ENCODE measurements around the gene RTN4R. TPM values are rescaled to one million over a fixed set of nuclear protein-coding genes. Genes with fewer than 3 reads are reported as not detected.

RTN4R gene
- total RNA-seq, 1 experiment from 2014 or later = 7.2 TPM

DNA sequence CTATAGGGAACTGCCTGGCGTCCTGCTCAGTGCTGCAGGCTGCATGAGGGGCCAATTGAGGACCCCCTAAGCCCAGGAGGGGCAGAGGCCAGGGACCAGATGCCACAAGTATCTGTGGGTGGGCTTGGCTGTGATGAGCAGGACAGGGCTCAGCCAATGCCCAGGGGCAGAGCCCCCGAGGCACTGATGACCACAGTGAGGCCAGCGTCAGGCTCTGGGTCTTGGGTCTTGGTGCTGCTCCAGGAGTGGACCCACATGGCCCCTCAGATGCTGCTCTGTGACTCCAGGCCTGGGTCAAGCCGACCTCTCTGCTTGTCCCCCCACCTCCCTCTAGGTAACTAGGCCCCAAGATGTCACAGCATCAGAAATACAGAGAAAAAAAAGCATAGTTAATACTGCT, 50.6 kb downstream of the RTN4R start:
- no peak for DNase-seq (ENCODE audit: low read depth, low spot score)
- in situ Hi-C loops (cut with HindIII; ENCODE audit: low pct_unique_long_range_greater_than_20kb, low sequenced_read_pairs) = no loop called here

DNA sequence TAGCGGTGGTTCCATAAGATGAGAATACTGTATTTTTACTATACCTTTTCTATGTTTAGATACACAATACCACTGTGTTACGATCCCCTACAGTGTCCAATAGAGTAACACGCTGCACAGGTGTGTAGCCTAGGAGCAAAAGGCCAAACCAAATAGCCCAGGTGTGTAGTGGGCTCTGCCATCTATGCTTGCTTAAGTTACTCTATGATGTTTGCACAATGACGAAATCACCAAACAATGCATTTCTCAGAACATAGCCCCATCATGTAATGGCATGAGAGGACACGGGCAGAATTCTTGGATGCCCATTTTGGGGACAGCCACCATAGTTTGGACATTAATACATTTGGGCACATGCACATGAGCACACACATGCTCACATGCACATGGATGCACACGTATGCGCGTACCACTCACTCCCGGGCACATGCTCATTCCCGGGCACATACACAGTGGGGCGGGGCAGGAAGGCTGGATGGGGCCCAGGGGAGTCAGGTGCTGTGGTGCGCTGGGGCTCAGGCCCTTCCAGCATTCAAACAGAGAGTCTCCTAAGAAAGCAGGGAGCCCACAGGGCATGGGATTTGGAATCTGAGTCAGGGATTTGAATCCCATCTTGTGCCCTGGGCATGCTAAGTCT, 51.1 kb downstream of the RTN4R start:
- DNase-seq (ENCODE audit: low read depth, low spot score) = no peak
- in situ Hi-C loops (cut with HindIII; ENCODE audit: low pct_unique_long_range_greater_than_20kb, low sequenced_read_pairs) = no loop called here

DNA sequence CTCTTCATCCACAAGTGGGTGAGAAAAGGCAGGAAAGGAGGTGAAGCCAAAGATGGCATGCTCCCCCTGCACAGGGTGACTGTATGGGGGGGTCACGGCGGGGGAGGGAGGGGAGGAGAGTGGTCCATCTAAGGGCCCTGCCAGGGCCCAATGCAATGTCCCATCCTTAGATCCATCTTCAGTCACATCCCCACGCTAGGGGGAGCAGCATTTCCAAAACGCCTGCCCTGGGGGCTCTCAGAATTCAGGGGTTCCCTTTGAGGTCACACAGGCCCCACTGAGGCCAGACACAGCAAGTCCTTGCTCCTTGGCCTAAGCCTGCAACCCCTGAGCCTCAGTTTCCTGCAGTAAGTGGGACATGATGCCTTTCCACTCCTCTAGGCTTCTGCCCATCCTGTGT, 52.4 kb downstream of the RTN4R start:
- in situ Hi-C loops (cut with HindIII; ENCODE audit: low pct_unique_long_range_greater_than_20kb, low sequenced_read_pairs) = no loop called here
- no peak for DNase-seq (ENCODE audit: low read depth, low spot score)

DNA sequence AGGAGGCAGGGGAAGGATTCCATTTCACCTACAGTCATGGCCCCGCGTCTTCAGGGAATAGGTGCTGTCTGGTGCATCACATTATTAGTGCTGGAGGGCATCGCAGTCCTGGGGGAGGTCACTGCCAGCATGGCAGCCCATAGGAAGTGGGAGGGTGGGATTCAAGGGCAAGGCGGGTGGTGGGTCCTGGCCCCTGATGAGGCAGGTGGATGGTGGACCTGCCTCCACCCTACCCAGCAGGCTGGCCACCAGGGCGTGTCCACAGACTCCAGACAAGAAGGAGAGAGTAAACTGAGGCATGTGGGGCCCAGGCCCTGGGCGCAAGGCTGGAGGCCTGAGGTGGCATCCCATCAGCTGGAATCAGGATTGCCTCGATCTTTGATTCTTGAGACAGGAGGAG, 53.3 kb downstream of the RTN4R start:
- in situ Hi-C loops (cut with HindIII; ENCODE audit: low pct_unique_long_range_greater_than_20kb, low sequenced_read_pairs) = no loop called here
- no peak for DNase-seq (ENCODE audit: low read depth, low spot score)

DNA sequence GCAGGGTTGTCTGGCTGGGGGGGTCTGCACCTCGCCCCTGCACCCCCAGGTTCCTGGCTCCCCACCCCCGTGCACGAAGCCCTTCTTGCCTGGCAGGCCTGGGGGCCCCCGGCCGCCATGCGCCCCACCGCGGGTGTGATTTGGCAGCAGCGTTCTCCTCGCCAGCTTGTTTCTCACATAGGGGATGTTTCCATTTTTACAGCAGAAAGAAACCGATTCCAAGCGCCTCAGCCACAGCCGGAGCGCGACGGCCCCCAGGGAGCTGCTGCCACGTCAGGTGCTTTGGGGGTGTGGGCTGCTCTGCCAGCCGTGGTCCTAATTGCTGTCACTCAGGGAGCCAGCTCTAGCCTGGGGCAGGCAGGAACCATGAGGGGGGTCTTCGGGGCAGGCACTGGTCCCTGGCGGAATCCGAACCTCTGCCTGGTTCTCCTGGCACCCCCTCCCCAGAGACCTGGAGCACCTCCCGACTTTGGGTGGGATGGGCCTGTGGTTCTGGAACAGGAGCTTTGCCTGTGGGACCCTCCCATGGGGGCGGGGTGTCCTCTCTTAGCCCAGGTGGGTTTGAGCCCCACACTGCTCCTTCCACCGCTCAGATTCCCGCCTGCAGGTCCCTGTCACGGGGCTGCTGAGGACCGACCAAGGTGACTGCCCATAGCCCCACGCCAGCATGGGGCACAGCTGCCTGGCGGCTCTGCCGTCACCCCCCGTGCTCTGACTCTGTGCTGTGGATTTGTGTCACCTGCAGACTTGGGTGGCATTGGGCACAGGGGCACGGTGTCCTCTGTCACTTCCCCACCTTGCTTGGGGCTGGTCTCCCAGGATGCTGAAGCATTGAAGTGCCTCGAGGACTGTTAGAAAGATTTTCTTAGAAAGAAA, 54.0 kb downstream of the RTN4R start:
- DNase-seq (ENCODE audit: low read depth, low spot score) = no peak
- in situ Hi-C loops (cut with HindIII; ENCODE audit: low pct_unique_long_range_greater_than_20kb, low sequenced_read_pairs) = no loop called here

DNA sequence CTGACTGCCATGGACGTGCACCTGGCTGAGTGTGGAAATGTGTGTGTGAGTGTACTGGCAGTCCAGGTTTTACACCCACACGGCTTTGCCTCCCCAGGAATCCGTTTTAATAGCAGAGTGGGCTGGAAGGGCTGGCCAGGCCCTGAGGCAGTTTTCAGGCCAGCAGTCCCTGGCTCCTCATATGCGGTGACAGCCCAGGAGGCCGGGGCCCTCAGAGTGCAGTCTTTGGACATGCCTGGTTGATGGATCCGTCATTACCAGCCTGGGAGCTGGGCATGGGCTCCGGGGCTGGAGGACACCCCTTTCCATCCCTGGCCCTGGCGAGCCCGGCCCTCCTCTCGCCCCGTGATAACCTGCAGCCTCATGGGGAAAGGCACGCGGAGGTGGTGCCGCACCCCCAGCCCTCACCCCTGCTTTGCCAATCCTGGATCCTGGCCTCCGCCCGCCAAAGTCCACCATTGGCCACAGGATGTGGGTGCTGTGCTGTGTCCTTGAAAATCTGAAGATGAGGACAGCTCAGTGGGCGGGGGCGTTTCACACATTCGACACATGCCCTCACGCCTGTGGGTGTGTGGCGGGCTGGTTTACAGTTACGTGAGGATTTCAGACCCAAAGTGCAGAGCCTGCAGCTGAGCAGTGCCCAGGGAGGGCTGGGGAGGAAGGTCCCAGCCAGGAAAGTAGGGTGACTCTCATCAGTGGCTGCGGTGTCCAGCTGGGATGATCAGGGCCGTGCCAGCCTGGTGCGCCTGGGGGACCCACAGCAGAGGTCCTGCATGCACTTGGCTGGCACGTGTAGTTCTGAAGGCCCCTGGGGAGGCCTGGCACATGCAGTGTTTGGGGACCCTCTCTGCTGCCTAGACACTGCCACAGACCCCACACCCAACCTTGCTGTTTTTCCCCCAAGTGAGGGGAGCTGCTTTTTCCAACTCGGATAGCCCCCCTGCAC, 55.1 kb downstream of the RTN4R start:
- DNase-seq (ENCODE audit: low read depth, low spot score) = no peak
- in situ Hi-C loops (cut with HindIII; ENCODE audit: low pct_unique_long_range_greater_than_20kb, low sequenced_read_pairs) = no loop called here

DNA sequence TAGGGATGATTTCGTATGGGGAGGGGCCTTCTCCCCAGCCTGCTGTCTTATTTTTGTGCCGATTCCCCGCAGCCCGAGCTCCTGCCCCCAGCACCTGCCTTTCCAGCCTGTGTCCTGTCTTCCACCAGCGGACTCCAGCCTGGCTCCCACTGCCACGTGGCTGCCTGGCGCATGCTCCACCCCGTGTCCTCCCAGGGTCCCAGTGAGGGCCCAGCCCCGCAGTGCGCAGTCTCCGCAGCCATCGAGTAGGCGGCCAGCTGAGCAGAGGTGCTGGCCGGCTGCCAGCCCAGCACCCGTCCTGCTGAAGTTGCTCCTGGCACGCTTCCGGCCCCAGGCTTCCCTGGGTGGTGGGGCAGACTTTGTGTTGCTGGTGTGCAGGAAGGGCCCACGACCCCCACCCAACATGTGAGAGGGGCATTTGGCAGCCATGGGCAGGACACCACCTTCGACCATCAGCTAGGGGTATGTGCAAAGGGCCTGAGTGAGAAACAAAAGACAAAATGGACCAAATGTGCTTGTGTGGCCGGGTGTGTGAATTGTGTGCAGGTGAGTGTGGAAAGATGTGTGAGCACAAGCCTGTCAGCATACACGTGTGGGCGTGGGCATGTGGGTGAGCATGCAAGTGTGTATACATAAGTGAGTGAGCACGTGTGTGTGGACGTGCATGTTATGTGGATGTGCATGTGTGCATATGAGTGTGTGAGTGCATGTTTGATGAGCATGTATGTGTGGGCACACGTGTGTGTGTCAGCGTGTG, 55.9 kb downstream of the RTN4R start:
- no peak for DNase-seq (ENCODE audit: low read depth, low spot score)
- in situ Hi-C loops (cut with HindIII; ENCODE audit: low pct_unique_long_range_greater_than_20kb, low sequenced_read_pairs) = no loop called here

DNA sequence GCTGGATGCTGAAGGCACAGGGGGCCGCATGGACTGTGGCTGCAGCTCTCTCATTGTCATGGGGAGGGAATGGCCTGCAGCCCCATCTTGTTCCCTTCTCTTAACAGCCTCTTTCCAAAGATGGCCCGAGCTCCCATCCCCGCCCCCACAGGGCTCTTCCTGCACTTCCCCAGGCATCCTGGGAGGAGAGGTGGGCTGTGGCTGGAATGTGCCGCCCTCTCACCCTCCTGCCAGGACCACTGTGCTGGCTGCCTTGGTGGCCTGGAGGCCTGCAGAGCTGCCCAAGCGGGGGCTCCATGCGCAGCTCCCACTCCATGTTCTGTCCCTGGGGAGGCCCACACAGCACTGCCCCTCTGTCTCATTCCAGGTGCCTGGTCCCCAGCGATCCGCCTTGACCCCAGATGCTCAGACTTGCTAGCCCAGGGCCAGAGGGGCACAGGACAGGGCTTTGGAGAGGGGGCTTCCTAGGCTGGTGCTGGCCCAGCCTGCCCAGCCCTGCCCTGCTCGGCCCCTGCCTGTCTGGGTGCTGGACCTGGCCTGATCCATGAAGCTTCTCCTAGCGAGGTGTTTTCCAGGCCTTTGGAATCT, 56.6 kb downstream of the RTN4R start:
- in situ Hi-C loops (cut with HindIII; ENCODE audit: low pct_unique_long_range_greater_than_20kb, low sequenced_read_pairs) = no loop called here
- DNase-seq (ENCODE audit: low read depth, low spot score) = no peak

DNA sequence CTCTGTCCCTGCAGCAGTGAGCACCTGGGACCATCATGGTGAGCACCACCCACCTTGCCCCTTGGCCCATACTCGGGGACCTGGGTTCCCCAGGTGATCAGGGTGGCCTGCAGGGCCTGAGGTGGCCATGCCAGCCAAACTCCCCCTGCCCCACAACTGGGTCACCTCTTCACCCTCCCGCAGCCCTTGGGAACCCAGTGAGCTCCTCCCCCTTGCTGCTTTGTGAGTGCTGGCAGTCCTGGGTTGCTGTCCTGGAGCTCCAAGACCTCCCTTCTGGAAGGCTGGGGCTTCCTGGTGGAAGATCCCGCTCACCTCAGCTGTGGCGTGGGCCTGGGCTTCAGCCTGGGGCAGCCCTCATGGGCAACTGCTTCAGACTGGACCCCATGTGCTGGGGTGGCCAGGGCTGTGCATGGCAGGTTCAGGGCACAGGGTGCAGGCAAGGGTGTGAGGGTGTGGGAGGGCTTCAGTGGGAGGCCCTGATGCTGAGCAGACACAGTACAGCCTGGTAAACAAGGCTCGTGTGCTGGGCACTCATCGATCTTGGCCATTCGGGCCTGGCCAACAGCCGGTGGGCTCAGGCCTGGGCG, 57.6 kb downstream of the RTN4R start:
- no peak for DNase-seq (ENCODE audit: low read depth, low spot score)
- in situ Hi-C loops (cut with HindIII; ENCODE audit: low pct_unique_long_range_greater_than_20kb, low sequenced_read_pairs) = no loop called here

DNA sequence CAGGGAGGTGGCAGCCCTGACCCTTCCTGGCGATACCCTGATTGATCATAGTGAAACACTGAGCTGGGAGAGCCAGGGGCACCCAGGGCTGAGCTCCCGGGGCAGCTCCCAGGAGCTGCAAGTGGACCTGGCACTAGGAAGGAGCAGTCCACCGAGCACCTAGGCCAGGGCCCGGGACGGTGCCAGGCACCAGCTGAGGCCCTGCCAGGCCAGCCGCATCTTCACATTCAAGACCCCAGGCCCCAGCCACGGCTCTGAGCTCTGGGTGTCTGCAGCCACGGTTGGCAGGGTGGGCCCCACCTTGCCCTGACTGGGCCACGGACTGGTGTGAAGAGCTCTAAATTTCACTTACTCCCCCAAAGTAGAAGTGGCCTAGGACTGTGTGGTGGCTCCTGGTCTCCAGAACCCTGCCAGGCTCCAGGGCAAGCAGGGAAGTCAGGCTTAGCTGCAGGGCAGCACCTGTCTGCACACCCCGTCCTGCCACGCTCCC, 58.3 kb downstream of the RTN4R start:
- no peak for DNase-seq (ENCODE audit: low read depth, low spot score)
- in situ Hi-C loops (cut with HindIII; ENCODE audit: low pct_unique_long_range_greater_than_20kb, low sequenced_read_pairs) = no loop called here

DNA sequence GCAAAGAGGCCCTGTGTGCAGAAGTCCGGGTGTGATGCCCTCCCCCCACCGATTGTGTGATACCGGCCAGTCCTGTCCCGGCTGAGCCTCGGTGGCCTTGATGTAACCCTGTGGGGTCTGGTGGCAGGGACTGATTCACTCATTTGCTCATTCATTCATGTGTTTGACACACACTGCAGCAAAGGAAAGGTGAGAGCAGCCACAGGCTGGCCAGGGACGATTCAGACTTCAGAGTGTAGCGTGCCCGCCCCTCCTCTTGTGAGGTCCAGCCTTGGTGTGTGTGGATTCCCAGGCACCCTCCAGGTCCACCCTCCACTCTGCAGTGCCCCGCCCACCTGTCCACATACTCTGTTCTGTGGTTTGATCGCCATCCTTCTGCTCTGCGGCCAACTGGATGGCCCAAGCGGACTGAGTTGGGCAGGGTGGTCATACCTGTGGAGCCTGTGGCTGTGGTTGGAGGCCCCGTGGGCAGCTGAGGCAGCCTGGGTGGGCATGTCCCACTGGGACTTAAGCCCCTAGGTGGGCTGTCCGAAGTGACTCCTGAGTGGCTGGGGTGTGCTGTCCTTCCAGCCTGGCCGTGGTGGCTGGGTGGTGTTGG, 59.3 kb downstream of the RTN4R start:
- DNase-seq (ENCODE audit: low read depth, low spot score) = no peak
- in situ Hi-C loops (cut with HindIII; ENCODE audit: low pct_unique_long_range_greater_than_20kb, low sequenced_read_pairs) = no loop called here

DNA sequence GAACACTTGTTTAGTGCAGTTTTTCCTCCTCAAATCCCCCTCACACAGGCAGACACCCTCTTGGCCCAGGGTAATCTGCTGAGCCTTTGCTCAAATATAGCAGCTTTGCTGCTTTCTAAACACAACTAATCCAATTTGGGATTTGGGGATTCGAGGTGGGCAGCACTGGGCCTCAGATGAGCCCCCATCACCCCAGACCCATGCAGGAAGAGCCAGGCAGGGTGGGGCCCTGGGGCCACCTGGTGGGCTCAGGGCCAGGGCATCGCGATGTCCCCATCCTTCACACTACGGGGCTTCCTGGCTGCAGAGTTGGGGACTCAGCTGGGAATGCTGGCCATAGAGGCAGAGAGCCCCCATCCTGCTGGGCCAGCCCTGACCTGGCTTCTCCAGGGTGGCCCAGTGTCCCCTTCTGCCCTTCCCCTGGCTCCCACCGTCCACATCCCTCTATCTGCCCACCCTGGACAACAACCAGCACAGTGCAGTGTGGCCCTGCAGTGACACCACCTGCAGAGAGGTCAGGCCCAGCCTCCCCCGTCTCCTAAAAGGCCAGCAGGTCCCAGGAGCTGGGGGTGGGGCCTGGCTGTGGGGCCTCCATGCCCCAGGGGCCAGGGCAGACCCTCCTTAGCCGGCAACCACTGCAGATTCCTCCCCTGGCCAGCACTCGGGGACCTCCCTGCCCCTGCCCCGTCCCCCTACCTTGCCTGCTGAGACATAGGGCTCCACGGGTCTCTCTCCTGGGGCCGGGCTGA, 60.7 kb downstream of the RTN4R start:
- in situ Hi-C loops (cut with HindIII; ENCODE audit: low pct_unique_long_range_greater_than_20kb, low sequenced_read_pairs) = no loop called here
- no peak for DNase-seq (ENCODE audit: low read depth, low spot score)

DNA sequence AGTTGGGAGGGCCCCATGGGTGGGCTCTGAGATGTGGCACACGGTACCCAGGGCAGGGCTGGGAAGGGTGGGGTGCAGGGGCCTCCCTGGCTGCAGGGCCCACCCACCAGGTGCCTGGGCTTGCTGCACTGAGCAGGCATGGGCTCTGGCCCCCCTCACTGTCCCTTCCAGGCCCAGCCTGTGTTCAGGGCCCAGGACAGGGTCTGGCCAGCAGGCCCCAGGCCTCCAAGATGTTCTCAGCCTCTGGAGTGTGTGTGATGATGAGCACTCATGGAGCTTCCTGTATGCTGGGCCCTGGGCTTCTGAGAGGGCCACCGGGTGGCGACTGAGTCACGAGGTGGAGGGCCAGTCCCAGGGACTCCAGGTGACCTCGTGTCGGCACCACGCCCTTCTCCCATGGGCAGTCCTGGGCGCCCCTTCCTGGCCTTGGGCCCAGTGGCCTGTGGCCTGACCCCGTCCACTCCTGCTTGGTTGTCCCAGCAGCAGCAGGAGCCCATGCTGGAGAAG, 61.4 kb downstream of the RTN4R start:
- no peak for DNase-seq (ENCODE audit: low read depth, low spot score)
- in situ Hi-C loops (cut with HindIII; ENCODE audit: low pct_unique_long_range_greater_than_20kb, low sequenced_read_pairs) = no loop called here

DNA sequence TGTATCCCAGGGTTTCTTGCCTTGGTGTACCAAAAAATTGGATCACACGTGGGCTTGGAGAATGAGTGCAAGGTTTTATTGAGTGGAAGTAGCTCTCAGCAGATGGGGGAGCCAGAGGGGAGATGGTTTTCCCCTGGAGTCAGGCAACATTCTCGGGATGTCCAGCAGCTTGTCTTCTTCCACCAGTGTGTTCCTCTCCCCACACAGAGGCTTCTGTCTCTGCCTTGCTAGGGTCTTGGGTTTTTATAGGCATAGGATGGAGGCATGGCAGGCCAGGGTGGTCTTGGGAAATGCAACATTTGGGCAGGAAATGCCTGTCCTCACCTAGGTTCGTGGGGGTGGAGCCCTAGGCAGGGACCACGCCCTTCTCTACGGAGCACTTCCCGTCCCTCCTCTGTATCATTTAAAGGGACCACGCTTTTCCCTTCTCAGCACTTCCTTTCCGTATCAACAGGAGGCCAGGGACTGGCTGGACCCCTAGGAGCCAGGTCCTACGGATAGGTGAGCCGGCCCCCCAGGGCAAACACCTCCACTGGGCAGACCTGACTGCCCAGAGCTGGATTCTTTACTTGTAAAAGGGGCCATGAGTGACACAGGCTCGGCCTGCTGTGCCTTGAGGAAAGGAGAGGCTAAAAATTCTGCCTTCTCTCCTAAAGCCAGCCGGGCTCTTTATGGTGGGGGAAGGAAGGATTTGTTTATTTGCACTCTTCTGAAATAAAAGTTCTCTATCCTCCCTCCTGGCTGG, 62.0 kb downstream of the RTN4R start:
- DNase-seq (ENCODE audit: low read depth, low spot score) = peak; percentile 86
- in situ Hi-C loops (cut with HindIII; ENCODE audit: low pct_unique_long_range_greater_than_20kb, low sequenced_read_pairs) = no loop called here

DNA sequence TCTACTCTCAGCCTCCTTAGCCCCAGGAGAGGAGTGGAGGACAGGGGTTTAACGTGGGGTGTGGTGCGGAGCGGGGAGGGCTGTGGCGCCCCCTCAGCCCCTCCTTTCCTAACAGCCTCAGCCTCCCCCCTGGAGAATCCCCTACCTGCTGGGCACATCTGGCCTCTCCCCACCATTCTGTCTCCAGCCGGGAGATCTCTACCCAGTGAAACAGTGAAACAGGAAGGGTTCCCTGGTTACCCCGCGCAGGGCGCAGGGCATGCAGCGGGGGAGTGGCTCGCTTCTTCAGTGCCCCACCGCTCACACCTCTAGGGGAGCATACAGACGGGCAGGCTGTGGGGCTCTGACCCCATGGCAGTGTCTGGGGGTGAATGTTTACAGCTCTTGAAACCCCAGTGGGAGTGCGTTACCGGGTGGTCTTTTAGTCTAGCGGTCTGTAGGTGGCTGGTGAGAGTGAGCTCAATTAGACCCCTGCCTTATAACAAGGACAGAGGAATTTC, 62.6 kb downstream of the RTN4R start:
- no peak for DNase-seq (ENCODE audit: low read depth, low spot score)
- in situ Hi-C loops (cut with HindIII; ENCODE audit: low pct_unique_long_range_greater_than_20kb, low sequenced_read_pairs) = no loop called here
